ENCODE data around the gene HSD17B12. TPM values are rescaled to one million over a fixed set of nuclear protein-coding genes. Genes with fewer than 3 reads are reported as not detected.

Gene HSD17B12
- polyA plus RNA-seq, 1 donor (not counting 4 experiments of a cell fraction or from before 2014, with no cell fraction given): 105 TPM

DNA sequence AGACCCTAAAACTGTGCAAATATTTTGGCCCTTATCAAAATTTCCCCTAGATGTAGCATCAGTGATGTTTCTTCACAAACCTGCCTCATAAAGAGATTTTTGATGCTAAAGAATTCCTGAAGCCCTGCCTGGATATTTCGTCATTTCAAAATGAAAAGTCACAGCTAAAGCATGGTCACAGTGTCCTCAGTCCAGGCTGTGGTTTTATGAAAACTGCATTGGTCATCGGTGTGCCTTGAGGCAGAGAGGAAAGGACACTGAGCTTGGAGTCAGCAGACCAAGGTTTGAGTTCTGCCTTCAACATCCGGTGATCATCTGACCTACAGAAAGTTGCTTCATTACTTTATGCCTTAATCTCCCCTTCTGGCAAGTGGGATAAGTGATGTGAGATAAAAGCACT, 165.3 kb downstream of the HSD17B12 start:
- FAIRE-seq: no peak
- H3K9ac ChIP-seq (ENCODE audit: control insufficient read depth, extremely low read depth, insufficient read depth, low read length): no peak overlapping the region

DNA sequence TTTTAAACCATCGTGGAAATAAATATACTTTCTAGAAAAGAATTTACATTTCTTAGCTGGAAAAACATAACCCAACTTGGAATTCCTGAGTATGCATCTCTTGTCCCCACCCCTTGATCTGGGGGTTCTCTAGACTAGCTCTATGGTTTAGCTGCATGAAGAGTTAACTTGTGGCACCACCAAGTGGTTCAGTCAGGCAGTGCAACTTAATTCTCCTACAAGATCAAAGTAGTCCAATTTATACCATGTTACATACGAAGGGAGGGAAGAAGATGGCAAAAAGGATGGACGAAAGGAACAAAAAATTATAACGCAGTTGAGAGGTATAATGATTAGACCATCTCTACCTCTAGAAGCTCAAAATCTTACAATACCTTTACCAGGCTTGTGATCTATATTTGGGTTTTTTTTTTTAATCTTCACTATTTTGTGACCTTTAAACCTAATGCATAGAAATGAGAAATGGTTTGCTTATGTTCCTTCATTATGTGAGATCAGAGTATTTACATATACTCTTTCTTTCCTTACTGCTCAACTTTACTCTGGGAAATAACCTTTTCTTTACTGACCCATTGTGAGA, 171.6 kb downstream of the HSD17B12 start:
- no peaks in the 10 kb centered on the region for H4K20me1 ChIP-seq (ENCODE audit: control insufficient read depth, extremely low read depth, insufficient read depth, low read length)
- H3K36me3 ChIP-seq (ENCODE audit: control insufficient read depth in 2 of 2, extremely low read depth in 1 of 2, insufficient read depth in 2 of 2, low read length in 2 of 2): peaks cover 0 to 6% of the 10 kb centered on the region in 2 experiments
- no peaks in the 10 kb centered on the region for H3K27me3 ChIP-seq (ENCODE audit: control insufficient read depth, extremely low read depth, insufficient read depth, low read length)
- FAIRE-seq (peak; percentile 82), DNase-seq (ENCODE audit: low read depth, low spot score) (peak; percentile 42)
- H3K79me2 ChIP-seq (ENCODE audit: control insufficient read depth, insufficient read depth, low read length): no peaks in the 10 kb centered on the region
- no peak overlapping the region for H2AFZ ChIP-seq (ENCODE audit: control insufficient read depth, low read length)
- TF ChIP-seq EZH2 (IDR thresholded peaks at IDR 0.05; ENCODE audit: low read length): no peak
- TF ChIP-seq, protein P1, sequence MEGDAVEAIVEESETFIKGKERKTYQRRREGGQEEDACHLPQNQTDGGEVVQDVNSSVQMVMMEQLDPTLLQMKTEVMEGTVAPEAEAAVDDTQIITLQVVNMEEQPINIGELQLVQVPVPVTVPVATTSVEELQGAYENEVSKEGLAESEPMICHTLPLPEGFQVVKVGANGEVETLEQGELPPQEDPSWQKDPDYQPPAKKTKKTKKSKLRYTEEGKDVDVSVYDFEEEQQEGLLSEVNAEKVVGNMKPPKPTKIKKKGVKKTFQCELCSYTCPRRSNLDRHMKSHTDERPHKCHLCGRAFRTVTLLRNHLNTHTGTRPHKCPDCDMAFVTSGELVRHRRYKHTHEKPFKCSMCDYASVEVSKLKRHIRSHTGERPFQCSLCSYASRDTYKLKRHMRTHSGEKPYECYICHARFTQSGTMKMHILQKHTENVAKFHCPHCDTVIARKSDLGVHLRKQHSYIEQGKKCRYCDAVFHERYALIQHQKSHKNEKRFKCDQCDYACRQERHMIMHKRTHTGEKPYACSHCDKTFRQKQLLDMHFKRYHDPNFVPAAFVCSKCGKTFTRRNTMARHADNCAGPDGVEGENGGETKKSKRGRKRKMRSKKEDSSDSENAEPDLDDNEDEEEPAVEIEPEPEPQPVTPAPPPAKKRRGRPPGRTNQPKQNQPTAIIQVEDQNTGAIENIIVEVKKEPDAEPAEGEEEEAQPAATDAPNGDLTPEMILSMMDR (optimal IDR thresholded peaks at IDR 0.05 in 1 of 3, IDR thresholded peaks at IDR 0.05 in 1 of 3, conservative IDR thresholded peaks at IDR 0.05 in 1 of 3; ENCODE audit: extremely low read depth in 1 of 3, insufficient read depth in 2 of 3, low read length in 3 of 3): peak; percentile 66 to 76 (median 73)
- dilution Hi-C loops (cut with MboI; ENCODE audit: extremely low pct_ligation_motif_present, low sequenced_read_pairs): no loop called here
- no peak overlapping the region for H3K4me3 ChIP-seq (ENCODE audit: control insufficient read depth in 2 of 3, extremely low read depth in 1 of 3, insufficient read depth in 2 of 3, low read depth in 1 of 3, low read length in 3 of 3)
- H3K9me3 ChIP-seq (ENCODE audit: control insufficient read depth, low read depth, low read length): no peaks in the 10 kb centered on the region
- no peak overlapping the region for H3K4me2 ChIP-seq (ENCODE audit: control insufficient read depth, extremely low read depth, insufficient read depth, low read depth, low read length)
- no peak overlapping the region for H3K27ac ChIP-seq (ENCODE audit: control insufficient read depth, insufficient read depth, low read length)
- no peaks in the 10 kb centered on the region for H3K9me1 ChIP-seq (ENCODE audit: control insufficient read depth, extremely low read depth, insufficient read depth, low read length)
- H3K4me1 ChIP-seq (ENCODE audit: control insufficient read depth, extremely low read depth, insufficient read depth, low read length): no peaks in the 10 kb centered on the region
- H3K9ac ChIP-seq (ENCODE audit: control insufficient read depth, extremely low read depth, insufficient read depth, low read length): no peak overlapping the region

More for the DNA sequence above, 165.3 kb downstream of the HSD17B12 start:
- Histone ChIP-seq H3K36me3 (ENCODE audit: control insufficient read depth in 2 of 2, extremely low read depth in 1 of 2, insufficient read depth in 2 of 2, low read length in 2 of 2) (peaks cover 4 to 16% of the 10 kb centered on the region in 2 experiments), H3K9me3 (ENCODE audit: control insufficient read depth, low read depth, low read length) (no peaks in the 10 kb centered on the region), H3K27me3 (ENCODE audit: control insufficient read depth, extremely low read depth, insufficient read depth, low read length) (no peaks in the 10 kb centered on the region), H3K27ac (ENCODE audit: control insufficient read depth, insufficient read depth, low read length) (no peak overlapping the region), H3K4me2 (ENCODE audit: control insufficient read depth, extremely low read depth, insufficient read depth, low read depth, low read length) (no peak overlapping the region), H3K79me2 (ENCODE audit: control insufficient read depth, insufficient read depth, low read length) (no peaks in the 10 kb centered on the region), H3K4me1 (ENCODE audit: control insufficient read depth, extremely low read depth, insufficient read depth, low read length) (no peaks in the 10 kb centered on the region), H3K9me1 (ENCODE audit: control insufficient read depth, extremely low read depth, insufficient read depth, low read length) (no peaks in the 10 kb centered on the region), H2AFZ (ENCODE audit: control insufficient read depth, low read length) (no peak overlapping the region), H3K4me3 (ENCODE audit: control insufficient read depth in 2 of 3, extremely low read depth in 1 of 3, insufficient read depth in 2 of 3, low read depth in 1 of 3, low read length in 3 of 3) (no peak overlapping the region), H4K20me1 (ENCODE audit: control insufficient read depth, extremely low read depth, insufficient read depth, low read length) (no peaks in the 10 kb centered on the region)
- TF ChIP-seq, protein P1 (optimal IDR thresholded peaks at IDR 0.05 in 1 of 3, IDR thresholded peaks at IDR 0.05 in 1 of 3, conservative IDR thresholded peaks at IDR 0.05 in 1 of 3; ENCODE audit: extremely low read depth in 1 of 3, insufficient read depth in 2 of 3, low read length in 3 of 3): no peak
- no peak for TF ChIP-seq EZH2 (IDR thresholded peaks at IDR 0.05; ENCODE audit: low read length)
- no peak for DNase-seq (ENCODE audit: low read depth, low spot score)
- dilution Hi-C loops (cut with MboI; ENCODE audit: extremely low pct_ligation_motif_present, low sequenced_read_pairs): no loop called here

Data from keratinocyte (primary cell).